Measurements from ENCODE around the gene ZNF462. TPM values are rescaled to one million over a fixed set of nuclear protein-coding genes. Genes with fewer than 3 reads are reported as not detected.

ZNF462 gene
- total and polyA plus RNA-seq, 2 experiments from 2014 or later = 40.0 to 101 TPM

DNA sequence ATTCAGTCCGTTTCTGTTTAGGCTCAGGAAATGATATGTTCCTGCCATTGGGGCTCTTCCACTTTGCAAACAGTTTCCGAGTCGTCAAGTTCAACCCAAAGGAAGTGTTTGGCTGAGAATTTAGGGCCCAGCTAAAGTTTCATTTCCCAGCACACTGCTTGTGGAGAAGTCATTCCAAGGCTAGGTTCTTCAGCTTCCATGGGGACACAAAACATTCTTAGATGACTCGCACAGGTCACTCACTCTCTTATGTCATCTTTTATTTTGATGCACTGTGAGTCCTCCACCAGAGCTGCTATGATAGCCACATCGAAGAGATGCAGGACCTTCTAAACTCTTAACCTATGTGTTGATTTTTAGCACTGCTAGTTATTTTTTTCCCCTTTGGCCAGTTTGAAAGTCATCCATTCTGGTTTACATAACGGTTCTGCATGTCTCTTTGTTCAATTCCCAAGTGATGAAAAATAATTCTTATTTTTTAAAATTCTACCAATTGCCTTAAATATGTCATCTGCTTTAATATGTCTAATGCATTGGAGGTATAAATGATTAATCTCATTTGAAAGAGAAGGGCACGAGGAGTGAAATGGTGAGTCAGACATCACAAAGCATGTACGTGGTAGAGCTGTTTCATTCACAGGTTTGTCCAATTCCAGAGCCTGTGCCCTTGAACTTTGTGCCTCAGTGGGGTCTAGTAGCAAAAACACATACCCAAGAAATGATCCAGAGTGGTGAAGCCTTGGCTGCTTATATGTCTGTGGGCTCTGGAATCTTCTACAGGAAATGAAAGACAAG, 84.3 kb downstream of the ZNF462 start:
- peaks cover 3% of the 10 kb centered on the region for H3K27me3 Mint-ChIP-seq (ENCODE audit: insufficient read depth, low read depth, poor library complexity)
- Histone ChIP-seq H3K4me1 (ENCODE audit: insufficient read depth) (peaks cover 6% of the 10 kb centered on the region; the same call in 1 of the 2 replicates), H3K36me3 (ENCODE audit: insufficient read depth) (peaks cover 45% of the 10 kb centered on the region), H3K4me2 (no peak overlapping the region), H3K27ac (ENCODE audit: low read depth) (no peak overlapping the region), H3K9me2 (ENCODE audit: insufficient read depth) (no peaks in the 10 kb centered on the region), H4K20me1 (replicated peaks; ENCODE audit: insufficient read depth) (no peaks in the 10 kb centered on the region; the same call in 1 of the 2 replicates), H3K27me3 (ENCODE audit: insufficient read depth) (no peaks in the 10 kb centered on the region), H3K4me3 (no peak overlapping the region), H3F3A (replicated peaks; ENCODE audit: low read depth) (no peaks in the 10 kb centered on the region), H2AFZ (no peak overlapping the region), H3K79me2 (replicated peaks; ENCODE audit: insufficient read depth) (peaks cover 44% of the 10 kb centered on the region)
- ATAC-seq (no peak), DNase-seq (ENCODE audit: low spot score) (no peak)
- no peak for TF ChIP-seq ZNF331 (CRISPR knock-in tag; IDR thresholded peaks at IDR 0.05; ENCODE audit: low read depth)
- no peak for TF ChIP-seq NANOG (IDR thresholded peaks at IDR 0.05; ENCODE audit: borderline replicate concordance)
- no peak for TF ChIP-seq POLR2AphosphoS5 (IDR thresholded peaks at IDR 0.05; ENCODE audit: low read depth)
- no peak for TF ChIP-seq EZH2 (IDR thresholded peaks at IDR 0.05; ENCODE audit: low read depth, unreplicated experiment)
- no peak for TF ChIP-seq JUNB (IDR thresholded peaks at IDR 0.05; ENCODE audit: unreplicated experiment)
- TF ChIP-seq, protein P1, sequence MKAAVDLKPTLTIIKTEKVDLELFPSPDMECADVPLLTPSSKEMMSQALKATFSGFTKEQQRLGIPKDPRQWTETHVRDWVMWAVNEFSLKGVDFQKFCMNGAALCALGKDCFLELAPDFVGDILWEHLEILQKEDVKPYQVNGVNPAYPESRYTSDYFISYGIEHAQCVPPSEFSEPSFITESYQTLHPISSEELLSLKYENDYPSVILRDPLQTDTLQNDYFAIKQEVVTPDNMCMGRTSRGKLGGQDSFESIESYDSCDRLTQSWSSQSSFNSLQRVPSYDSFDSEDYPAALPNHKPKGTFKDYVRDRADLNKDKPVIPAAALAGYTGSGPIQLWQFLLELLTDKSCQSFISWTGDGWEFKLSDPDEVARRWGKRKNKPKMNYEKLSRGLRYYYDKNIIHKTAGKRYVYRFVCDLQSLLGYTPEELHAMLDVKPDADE (IDR thresholded peaks at IDR 0.05) = no peak
- TF ChIP-seq EZH2phosphoT487 (IDR thresholded peaks at IDR 0.05; ENCODE audit: unreplicated experiment) = no peak
- TF ChIP-seq, protein P2, sequence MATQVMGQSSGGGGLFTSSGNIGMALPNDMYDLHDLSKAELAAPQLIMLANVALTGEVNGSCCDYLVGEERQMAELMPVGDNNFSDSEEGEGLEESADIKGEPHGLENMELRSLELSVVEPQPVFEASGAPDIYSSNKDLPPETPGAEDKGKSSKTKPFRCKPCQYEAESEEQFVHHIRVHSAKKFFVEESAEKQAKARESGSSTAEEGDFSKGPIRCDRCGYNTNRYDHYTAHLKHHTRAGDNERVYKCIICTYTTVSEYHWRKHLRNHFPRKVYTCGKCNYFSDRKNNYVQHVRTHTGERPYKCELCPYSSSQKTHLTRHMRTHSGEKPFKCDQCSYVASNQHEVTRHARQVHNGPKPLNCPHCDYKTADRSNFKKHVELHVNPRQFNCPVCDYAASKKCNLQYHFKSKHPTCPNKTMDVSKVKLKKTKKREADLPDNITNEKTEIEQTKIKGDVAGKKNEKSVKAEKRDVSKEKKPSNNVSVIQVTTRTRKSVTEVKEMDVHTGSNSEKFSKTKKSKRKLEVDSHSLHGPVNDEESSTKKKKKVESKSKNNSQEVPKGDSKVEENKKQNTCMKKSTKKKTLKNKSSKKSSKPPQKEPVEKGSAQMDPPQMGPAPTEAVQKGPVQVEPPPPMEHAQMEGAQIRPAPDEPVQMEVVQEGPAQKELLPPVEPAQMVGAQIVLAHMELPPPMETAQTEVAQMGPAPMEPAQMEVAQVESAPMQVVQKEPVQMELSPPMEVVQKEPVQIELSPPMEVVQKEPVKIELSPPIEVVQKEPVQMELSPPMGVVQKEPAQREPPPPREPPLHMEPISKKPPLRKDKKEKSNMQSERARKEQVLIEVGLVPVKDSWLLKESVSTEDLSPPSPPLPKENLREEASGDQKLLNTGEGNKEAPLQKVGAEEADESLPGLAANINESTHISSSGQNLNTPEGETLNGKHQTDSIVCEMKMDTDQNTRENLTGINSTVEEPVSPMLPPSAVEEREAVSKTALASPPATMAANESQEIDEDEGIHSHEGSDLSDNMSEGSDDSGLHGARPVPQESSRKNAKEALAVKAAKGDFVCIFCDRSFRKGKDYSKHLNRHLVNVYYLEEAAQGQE (IDR thresholded peaks at IDR 0.05; ENCODE audit: unreplicated experiment) = no peak
- no peak for TF ChIP-seq CREB1 (CRISPR knock-in tag; IDR thresholded peaks at IDR 0.05; ENCODE audit: low read depth)
- TF ChIP-seq, protein P3, sequence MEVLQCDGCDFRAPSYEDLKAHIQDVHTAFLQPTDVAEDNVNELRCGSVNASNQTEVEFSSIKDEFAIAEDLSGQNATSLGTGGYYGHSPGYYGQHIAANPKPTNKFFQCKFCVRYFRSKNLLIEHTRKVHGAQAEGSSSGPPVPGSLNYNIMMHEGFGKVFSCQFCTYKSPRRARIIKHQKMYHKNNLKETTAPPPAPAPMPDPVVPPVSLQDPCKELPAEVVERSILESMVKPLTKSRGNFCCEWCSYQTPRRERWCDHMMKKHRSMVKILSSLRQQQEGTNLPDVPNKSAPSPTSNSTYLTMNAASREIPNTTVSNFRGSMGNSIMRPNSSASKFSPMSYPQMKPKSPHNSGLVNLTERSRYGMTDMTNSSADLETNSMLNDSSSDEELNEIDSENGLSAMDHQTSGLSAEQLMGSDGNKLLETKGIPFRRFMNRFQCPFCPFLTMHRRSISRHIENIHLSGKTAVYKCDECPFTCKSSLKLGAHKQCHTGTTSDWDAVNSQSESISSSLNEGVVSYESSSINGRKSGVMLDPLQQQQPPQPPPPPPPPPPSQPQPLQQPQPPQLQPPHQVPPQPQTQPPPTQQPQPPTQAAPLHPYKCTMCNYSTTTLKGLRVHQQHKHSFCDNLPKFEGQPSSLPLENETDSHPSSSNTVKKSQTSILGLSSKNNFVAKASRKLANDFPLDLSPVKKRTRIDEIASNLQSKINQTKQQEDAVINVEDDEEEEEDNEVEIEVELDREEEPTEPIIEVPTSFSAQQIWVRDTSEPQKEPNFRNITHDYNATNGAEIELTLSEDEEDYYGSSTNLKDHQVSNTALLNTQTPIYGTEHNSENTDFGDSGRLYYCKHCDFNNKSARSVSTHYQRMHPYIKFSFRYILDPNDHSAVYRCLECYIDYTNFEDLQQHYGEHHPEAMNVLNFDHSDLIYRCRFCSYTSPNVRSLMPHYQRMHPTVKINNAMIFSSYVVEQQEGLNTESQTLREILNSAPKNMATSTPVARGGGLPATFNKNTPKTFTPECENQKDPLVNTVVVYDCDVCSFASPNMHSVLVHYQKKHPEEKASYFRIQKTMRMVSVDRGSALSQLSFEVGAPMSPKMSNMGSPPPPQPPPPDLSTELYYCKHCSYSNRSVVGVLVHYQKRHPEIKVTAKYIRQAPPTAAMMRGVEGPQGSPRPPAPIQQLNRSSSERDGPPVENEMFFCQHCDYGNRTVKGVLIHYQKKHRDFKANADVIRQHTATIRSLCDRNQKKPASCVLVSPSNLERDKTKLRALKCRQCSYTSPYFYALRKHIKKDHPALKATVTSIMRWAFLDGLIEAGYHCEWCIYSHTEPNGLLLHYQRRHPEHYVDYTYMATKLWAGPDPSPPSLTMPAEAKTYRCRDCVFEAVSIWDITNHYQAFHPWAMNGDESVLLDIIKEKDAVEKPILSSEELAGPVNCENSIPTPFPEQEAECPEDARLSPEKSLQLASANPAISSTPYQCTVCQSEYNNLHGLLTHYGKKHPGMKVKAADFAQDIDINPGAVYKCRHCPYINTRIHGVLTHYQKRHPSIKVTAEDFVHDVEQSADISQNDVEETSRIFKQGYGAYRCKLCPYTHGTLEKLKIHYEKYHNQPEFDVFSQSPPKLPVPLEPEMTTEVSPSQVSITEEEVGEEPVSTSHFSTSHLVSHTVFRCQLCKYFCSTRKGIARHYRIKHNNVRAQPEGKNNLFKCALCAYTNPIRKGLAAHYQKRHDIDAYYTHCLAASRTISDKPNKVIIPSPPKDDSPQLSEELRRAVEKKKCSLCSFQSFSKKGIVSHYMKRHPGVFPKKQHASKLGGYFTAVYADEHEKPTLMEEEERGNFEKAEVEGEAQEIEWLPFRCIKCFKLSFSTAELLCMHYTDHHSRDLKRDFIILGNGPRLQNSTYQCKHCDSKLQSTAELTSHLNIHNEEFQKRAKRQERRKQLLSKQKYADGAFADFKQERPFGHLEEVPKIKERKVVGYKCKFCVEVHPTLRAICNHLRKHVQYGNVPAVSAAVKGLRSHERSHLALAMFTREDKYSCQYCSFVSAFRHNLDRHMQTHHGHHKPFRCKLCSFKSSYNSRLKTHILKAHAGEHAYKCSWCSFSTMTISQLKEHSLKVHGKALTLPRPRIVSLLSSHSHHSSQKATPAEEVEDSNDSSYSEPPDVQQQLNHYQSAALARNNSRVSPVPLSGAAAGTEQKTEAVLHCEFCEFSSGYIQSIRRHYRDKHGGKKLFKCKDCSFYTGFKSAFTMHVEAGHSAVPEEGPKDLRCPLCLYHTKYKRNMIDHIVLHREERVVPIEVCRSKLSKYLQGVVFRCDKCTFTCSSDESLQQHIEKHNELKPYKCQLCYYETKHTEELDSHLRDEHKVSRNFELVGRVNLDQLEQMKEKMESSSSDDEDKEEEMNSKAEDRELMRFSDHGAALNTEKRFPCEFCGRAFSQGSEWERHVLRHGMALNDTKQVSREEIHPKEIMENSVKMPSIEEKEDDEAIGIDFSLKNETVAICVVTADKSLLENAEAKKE (CRISPR knock-in tag; IDR thresholded peaks at IDR 0.05) = no peak
- TF ChIP-seq, protein P4, sequence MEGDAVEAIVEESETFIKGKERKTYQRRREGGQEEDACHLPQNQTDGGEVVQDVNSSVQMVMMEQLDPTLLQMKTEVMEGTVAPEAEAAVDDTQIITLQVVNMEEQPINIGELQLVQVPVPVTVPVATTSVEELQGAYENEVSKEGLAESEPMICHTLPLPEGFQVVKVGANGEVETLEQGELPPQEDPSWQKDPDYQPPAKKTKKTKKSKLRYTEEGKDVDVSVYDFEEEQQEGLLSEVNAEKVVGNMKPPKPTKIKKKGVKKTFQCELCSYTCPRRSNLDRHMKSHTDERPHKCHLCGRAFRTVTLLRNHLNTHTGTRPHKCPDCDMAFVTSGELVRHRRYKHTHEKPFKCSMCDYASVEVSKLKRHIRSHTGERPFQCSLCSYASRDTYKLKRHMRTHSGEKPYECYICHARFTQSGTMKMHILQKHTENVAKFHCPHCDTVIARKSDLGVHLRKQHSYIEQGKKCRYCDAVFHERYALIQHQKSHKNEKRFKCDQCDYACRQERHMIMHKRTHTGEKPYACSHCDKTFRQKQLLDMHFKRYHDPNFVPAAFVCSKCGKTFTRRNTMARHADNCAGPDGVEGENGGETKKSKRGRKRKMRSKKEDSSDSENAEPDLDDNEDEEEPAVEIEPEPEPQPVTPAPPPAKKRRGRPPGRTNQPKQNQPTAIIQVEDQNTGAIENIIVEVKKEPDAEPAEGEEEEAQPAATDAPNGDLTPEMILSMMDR (conservative IDR thresholded peaks at IDR 0.05; ENCODE audit: low read depth in 2 of 2) = no peak
- TF ChIP-seq ZNF114 (CRISPR knock-in tag; IDR thresholded peaks at IDR 0.05) = no peak
- no peak for TF ChIP-seq STAT1 (IDR thresholded peaks at IDR 0.05; ENCODE audit: unreplicated experiment)
- H3K4me1 Mint-ChIP-seq = peaks cover 12% of the 10 kb centered on the region
- H3K4me3 Mint-ChIP-seq = no peak overlapping the region
- H3K27ac Mint-ChIP-seq = no peak overlapping the region
- H3K9me3 Mint-ChIP-seq = no peaks in the 10 kb centered on the region
- H3K36me3 Mint-ChIP-seq (ENCODE audit: low read depth) = peaks cover 63% of the 10 kb centered on the region
